NCI-H146 (cell line): Measurements from ENCODE around the gene MRPL40.
"Not testable (repeated sequence)": the region's sequence is repeated elsewhere in the genome, so short reads cannot be mapped to it uniquely, and the experiment has no call there.

Experiments
- DNase-seq: peaks from one replicate; lab custom pipeline; 2025; lab: John Stamatoyannopoulos, UW

MRPL40 gene

DNA sequence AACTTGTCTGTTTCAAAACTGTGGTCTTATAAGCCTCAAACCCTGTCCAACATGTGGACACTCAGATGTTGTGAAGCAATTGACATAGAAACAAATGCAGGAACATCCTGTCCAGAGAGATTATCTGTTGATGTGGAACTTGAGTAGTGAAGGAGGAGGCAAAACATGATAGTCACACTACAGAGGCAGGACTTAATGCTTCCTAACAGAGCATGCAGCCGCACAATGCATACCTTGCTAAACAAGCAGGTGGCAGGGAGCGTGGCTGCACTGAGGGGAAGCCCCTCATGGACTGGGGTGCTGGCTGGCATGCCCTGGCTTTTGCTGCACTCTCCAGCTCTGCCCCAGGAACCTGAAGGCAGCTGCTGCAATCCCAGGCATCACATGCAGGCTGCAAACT lies 9.8 kb downstream of the MRPL40 start:
- DNase-seq, result no peak

DNA sequence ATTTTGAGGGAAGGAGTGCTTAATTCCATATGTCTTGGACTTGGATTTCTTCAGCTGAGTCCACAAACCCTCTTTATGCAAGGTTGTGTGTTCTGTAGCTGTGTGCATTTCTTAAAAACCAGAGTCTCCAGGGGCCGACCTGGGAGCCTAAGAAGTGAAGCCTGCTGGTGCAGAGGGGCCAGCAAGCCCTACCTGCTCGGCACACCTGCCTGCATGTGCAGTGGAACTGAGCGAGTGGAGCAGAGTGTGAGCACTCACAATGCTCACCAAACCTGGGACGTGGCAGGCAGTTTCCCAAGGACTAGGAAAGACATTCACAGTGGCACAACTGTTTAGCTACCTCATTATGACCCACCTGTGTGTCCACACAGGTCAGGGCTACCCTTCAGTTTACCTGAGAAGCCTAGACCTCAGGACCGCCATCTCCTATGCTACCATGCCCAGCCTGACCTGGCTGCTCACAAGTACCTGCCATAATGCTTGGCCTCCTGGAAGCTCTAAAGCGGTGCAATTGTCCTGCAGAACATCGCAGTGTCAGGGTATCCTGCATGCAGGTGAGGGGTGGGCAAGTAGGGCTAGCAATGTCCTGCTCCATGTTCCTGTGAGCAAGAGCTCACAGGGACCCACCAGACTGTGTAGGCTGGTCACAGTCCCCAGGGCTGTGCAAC lies 11.3 kb downstream of the MRPL40 start:
- DNase-seq, result no peak

DNA sequence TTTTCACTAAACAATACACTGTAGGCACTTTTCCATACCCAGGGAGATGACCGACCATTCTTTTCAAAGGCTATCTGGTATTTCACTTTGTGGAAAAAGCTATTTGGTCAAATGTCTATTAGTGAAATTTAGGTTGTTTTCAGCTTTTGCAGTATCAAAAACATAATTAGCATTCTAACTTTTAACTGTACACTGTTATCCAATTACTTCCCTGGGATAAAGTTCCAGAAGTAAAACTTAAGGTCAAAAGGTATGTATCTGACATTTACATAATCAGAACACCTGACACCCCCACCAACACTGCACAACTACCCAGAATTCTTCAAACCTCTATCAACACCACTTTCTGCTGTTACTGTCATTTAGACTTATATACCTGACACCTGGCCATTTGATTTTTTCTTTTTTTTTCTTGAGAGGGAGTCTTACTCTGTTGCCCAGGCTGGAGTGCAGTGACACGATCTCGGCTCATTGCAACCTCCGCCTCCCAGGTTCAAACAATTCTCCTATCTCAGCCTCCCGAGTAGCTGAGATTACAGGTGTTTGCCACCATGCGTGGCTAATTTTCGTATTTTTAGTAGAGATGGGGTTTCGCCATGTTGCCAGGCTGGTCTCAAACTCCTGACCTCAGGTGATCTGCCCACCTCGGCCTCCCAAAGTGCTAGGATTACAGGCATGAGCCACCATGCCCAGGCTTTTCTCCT lies 13.1 kb downstream of the MRPL40 start:
- DNase-seq, result not testable (repeated sequence)

DNA sequence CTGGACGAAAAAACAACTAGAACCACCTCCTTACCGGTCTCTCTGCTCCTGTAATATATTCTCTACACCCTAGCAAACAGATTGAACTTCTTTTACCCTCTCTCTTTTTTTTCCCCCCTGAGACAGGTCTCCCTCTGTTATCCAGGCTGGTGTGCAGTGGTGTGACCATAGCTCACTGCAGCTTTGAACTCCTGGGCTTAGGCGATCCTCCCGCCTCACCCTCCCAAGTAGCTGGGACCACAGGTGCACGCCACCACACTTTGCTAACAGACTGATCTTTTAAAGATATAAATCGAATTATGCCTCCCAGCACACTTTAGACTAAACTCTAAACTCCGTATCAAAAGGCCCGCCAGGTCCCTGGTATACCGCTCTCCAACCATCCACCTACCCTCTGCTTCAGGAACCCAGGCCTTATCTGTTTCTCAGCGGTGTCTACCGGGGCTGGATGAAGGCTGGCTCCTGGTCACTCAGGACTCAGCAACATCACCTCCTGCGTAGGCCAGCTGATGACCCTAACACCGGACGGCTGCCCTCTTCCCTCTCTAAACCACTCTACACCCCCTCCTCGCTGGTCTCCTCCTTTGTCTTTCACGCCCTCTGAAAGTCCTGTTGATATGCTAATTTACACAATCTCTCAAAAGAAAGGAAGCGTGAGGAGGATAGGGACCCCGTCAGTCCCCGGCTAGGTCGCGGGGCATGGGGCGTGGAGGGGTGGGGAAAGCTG lies 14.4 kb downstream of the MRPL40 start:
- peak; percentile 66 for DNase-seq

DNA sequence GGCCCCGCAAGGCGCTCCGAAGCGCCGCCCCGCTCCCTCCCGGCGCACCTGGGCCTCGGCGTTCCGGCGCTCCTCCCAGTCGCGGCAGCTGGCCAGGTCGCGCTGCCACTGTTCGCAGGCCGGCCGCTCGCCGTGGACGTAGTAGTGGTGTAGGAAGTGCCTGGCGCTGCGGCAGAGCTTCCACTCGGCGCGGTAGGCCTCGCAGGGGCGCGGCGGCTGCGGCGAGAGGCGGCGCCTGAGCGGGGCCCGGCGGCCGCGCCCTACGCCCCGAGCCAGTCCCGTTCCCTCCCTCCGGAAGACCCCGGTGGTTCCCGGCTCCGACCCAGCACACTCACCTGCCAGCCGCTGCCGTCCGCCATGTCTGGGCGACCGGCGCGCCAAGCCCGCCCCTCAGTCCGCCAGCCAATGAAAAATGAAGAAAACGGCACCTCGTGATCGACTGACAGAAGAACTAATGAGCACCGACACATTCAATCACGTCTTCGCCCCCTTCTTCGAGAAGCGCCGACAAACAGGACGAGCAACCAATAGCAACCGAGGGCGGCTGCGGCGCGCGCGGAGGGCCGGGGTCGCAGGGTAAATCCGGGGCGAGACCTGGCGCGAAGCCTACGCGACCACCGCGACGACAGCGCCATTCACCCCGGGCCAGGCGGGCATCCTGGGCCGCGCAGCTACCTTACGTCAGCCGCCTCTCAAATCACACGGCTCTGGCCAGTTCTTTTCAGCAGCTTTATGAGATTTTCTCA lies 15.2 kb downstream of the MRPL40 start, which contains the start of gene C22orf39:
Gene C22orf39 (minus strand): TSS at position 382 of the 746 bp plus-strand sequence. CDS start 23 bp downstream, at position 359.
- peak; percentile 92 for DNase-seq

DNA sequence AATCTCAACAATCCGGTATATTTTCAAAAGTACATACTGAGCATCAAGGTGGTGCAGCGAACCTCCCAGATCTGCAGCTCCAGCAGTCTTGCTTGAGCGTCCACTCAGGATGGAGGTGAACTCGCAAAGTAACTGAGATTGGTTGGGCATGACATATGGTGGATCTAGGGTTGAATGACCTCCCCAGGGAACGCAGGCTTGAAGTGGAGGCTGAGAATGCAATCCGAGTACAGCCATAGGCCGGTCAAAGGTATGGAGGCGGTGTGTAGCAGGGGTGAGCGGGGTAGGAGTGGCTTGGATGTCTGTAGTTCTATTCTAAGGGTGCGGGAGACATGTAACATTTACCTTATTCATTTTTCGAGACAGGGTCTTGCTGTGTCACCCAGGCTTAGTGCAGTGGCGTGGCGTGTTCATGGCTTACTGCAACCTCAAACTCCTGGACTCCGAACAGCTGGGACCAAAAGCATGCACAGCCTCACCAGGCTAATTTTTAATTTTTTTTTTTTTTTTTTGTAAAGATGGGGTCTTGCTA lies 15.8 kb downstream of the MRPL40 start:
- peak; percentile 44 for DNase-seq

DNA sequence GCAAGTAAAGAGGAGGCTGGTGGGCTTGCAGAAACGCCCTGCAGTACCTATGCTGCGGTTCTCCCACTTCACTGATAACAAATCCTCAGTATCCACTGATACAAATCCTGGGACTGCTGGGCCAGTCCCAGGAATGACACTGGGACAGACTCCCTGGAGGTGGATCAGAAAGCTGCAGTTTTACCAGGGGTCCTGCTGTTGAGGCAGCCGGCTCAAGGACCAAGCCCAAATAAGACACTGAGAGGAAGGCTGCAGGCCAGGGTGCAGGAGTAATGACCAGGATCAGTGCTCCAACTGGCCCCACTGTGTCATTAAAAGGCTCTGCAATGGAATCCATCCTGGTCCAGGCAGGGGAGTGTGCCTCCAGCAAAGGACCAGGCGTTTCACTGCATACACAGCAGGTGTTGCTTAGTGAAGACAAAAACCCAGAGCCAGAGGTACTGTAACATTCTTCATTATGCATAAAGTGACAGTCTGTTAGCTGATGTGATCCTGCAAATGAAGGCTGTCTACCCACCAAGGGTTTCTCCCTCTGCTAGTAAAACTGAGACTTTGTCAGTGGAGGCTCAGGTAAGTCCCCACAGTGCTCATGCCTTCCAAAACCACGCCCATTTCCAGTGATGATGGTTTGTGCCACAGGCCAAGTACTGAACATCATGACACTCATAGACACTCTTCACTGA lies 16.5 kb downstream of the MRPL40 start:
- DNase-seq, result no peak

DNA sequence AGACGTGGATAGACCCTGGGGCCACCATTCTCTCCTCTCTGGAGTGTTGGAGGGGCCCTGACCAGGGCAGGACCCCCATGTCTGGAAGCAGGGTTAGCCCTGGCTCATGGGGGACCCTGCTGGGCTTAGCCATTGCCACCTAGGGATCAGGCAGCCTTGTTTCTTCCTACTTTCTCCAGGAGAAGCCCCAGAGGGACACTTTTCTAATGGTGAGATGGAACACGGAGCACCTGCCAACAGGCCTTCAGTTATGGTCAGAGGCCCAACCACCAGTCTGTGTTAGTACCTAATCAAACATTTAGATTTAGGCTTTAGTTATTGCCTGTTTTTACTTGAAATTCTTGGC lies 17.1 kb downstream of the MRPL40 start:
- DNase-seq, result no peak

DNA sequence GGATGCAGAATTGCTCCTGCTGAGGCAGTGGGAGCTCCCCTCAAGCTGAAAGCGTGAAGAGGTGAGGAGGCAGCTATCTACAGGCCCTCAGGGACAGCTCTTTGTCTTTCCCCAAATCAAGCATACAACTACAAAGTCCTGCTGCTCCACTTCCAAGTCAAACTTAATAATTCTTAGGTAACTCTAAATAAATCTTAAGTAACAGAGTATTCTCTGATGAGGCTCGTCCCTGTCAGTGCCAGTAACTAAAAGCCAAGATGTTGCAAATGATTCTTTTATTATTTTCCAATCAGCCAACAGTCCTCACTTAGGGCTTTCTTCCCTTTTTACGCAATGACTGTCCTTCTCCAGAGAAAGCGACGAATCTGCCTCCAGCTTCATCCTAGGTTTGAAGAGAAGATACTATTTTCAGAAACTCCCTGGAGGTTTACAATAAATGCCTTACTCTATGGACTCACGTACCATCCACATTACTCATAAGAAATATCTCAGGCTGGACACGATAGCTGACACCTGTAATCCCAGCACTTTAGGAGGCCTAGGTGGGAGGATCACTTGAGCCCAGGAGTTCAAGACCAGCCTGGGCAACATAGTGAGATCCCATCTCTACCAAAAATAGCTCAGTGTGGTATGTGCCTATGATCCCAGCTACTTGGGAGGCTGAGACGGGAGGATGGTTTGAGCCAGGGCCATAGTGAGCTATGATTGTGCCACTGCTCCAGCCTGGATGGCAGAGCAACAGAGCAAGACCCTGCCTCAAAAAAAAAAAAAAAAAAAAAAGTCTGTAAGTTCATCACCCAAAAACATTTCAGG lies 18.2 kb downstream of the MRPL40 start:
- no peak for DNase-seq

DNA sequence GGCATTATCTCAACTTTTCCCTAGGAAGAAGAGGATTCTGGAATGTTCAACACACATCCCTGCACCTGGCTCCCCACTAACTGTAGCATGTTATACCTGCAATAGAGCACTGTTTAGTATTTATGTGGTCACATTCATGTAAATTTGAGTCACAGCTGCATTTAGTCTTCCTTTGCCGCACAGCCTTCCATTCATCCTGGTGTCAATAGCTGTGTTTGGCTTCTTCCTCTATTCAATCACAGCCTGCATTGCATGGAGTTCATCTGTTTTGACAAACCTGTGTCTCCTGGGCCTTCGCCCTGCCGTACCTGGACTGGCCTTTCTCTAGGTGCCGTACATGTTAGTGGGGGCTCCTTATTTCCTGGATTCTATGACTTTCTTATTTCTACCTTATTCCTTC lies 19.2 kb downstream of the MRPL40 start:
- no peak for DNase-seq

DNA sequence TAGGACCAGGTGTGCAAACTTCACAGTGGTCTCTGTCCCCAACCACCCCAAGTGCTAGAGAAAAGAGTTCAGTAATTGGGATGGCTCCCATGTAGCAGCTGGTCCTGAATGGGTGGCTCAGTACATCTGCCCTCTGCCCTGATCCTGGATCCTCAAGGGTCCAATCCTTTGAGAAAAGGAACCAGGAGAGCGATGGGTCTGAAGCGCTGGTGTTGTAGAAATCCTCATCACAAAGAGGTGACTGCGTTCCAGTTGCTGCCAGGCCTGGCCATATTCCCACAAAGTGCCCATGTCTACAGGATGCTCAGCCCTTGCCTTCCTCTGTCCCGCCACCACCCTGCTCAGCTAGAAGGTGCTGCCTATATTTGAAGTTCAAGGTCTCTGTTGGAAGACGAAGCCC lies 21.4 kb downstream of the MRPL40 start:
- DNase-seq, result no peak

DNA sequence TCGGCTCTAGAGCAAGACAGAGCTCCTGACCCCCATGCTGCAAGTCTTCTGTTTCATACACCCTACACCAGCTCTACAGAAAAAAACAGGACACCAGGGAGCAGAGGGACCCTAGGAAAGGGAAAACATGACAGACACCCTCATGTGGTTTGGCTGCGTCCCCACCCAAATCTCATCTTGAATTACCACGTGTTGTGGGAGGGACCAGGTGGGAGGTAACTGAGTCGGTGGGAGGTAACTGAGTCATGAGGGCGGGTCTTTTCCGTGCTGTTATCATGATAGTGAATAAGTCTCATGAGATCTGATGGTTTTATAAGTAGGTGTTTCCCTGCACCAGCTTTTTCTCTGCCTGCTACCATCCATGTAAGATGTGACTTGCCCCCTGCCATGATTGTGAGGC lies 21.8 kb downstream of the MRPL40 start:
- no peak for DNase-seq

DNA sequence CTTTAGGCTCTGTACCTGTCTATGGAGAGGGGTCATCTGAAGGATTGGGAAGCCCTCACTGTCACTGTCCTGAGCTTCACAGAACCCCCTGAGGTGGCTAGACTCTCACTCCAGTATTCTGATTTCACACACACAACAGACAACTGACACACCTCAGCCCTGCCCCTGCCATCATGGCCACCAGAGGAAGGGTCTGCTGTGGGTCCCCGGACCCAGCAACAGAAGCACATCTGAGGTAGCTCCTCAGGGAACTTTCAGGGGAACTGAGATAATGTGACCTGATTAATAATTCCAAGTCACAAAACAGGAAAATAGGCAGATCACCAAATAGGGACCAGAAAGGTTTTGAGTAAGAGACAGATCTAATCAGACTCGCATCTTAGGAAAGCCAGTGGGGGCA lies 22.7 kb downstream of the MRPL40 start:
- DNase-seq, result no peak

DNA sequence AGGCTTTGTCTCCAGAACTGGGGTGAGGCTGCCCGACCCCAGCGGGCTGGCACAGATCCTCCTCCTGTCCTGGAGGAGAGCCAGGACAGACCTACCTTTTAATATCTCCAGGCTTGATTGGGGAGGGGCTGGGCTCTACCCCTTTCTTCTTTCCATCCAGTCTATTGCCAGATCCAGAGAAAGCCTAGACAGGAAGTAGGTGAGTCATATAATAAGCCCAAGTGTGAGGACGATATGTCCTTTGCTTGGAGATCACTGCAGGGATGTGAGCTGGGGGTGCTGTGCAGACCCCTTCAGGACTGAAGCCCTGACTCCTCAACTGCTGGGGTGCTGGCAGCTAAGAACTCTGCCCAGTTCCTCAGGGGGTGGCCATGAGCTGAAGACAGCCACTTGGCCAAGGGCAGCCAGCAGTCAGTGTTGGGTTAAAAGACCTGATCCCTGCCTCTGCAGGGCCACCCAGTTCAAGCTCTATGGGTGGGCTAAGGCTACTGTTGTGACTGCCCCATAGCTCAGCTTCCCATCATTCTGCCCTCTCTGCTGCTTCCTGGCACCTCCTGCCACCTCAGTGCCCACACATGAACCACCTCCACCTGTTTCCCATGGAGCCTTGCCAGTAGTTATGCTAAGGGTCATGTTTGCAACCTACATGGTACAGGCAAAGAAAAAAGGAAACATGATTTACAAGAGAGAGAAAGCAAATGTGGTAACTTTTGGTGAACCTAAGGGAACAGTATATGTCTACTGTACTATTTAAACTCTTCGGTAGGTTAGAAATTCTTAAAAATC lies 23.4 kb downstream of the MRPL40 start:
- DNase-seq, result no peak

DNA sequence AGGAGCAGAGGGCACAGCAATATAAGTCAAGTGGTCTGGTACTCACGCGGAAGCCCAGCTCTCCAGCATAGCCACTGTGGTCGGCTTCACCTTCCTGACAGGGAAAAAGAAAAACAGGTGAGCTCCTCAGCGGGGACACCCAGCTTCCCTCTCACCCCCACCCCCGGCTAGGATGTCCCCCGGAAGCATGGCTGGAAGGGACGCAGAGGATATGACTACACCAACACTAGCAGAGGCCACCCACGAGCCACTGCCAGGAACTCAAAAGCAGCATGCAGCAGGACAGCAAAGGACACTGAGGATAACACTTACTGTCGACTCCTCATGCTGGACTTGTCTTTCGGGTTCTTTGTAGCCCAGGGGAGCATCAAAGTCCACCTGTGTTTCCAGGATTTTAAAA lies 24.2 kb downstream of the MRPL40 start:
- no peak for DNase-seq

DNA sequence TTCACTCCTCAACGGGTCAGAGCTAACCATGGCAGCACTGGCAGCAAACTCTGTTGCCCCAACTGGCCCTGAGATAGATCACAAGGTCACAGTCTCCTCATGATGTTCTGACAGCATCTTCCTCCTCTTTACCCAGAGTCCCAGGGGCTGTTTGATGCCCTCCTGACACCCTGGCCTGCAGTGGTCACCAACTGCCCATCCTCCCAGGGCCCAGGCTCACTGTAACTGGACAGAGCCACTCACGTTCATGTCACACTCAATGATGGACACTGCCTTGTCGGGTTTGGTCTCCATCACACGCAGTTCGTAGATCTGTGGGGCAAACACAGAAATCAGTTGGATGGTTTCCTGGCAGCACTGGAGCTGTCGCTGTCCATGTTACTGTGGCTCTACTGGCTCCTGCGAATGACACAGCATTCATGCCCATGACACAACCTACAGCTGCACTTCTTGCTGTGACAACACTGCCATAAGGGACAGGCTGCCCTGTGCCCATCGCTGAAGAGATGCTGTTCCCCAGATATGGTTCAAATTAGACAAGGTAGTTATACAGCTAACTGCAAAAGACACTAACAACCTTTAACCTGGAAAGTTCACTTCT lies 25.6 kb downstream of the MRPL40 start:
- DNase-seq, result no peak

DNA sequence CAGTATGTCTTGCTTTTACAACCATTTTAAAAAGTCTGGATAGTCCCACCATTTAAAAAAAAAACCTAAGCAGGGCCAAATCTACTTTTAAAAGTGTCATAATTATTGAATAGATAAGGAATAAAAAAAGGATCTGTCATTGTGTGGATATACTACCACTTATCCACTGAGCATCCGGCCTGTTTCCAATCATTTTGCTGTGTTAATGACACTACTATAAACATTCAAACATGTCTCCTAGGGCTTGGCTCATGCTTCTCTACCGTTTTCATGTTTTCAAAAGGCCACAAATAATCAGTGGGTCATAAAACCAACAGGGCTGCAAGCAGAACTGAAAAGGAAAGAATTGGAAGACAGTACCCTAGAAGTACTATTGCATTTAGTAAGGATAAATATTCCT lies 27.7 kb downstream of the MRPL40 start:
- no peak for DNase-seq

DNA sequence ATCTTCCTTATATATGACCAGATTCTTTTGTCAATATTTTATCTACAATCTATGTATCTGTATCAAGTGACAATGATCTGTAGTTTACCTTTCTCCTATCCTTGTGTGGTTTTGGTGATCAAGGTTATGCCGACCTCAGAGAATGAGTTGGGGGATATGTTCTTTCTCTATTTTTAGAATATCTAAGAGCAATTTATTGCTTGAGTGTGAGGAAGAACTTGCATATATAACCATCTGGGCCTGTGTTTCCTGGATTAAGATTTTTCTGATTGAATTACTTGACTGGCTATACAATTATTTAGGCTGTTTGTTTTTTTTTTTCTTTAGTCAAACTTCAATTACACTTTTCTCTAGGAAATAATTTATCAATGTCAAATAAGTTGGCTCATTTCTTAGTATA lies 29.2 kb downstream of the MRPL40 start:
- DNase-seq, result no peak

DNA sequence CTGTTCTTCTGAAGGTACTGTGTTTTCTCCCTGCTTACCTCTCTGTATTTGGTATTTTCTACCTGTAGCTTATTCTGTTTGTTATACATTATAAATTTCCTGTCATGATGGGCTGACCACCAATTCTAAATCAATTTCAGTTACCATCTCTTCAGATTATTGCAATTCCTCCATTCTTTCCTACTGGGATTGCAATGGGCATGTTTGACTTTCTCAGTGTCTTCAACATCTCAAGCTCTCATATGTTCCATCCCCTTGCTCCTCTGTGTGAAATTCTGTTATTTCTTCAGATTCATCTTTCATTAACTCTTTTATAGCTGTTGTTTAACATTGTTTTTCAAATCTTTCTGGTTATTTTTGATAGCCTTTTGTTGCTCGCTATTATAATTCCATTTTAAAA lies 30.7 kb downstream of the MRPL40 start:
- no peak for DNase-seq
